NB4 (cell line): ENCODE results near the gene SEL1L3.

Experiments
- CTCF ChIP-seq: IDR thresholded peaks from one replicate; pipeline ENCODE4 v1.5.1; 2012; ENCODE audit warnings: low read depth, low read length
- MAX ChIP-seq: IDR thresholded peaks from 2 replicates; pipeline ENCODE4 v1.6.1; 2011; ENCODE audit warnings: low read depth, low read length
- MYC ChIP-seq: IDR thresholded peaks from 2 replicates; pipeline ENCODE4 v1.6.1; 2011; ENCODE audit warnings: low read depth, low read length
- POLR2A ChIP-seq: IDR thresholded peaks from 2 replicates; pipeline ENCODE4 v1.6.1; 2011; ENCODE audit warnings: mild to moderate bottlenecking; ENCODE audit not compliant: insufficient read length; ENCODE audit errors: extremely low read depth

- TF ChIP-seq CTCF (no peak), MAX (no peak), POLR2A (no peak), MYC (no peak)
Observed at GRCh38 chr4:25834411-25835107, 28.2 kb downstream of the SEL1L3 start.
